Measurements from ENCODE around the gene PPP1R1B. TPM values are rescaled to one million over a fixed set of nuclear protein-coding genes. Genes with fewer than 3 reads are reported as not detected.

The PPP1R1B gene
- total and polyA plus RNA-seq, 9 of the 15 experiments (the other 6 are each of a cell fraction or from before 2014, with no cell fraction given), result 0.07 to 0.18 (median 0.10) TPM; not detected in 4

DNA sequence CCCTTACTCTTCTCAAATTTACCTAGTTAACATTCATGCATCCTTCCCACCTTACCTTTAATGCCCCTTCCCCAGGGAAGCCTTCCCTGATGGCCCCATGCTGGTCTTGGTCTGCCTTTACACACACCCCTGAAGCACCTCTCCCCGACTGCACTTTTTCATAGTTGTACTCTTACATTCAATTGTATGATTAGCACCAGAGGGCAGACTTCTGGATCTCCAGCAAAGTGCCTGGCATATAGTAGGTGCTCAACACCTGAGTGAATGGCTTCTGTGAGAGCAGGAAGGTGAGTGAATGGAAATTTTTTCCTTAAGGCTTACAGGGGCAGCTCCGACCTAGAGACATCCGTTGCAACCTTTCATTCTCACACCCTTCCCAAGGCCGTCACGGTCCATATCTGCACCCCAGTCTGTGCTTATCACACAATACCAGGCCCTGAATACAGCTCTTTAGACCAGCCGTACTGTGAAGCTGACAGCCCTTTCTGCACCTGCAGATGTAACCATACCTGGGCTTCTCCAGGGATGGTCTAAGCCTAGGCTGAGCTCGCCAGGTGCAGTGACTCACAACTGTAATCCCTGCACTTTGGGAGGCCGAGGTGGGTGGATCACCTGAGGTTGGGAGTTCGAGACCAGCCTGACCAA is 56.7 kb downstream of the PPP1R1B start (continued):
- TF ChIP-seq, protein P1, sequence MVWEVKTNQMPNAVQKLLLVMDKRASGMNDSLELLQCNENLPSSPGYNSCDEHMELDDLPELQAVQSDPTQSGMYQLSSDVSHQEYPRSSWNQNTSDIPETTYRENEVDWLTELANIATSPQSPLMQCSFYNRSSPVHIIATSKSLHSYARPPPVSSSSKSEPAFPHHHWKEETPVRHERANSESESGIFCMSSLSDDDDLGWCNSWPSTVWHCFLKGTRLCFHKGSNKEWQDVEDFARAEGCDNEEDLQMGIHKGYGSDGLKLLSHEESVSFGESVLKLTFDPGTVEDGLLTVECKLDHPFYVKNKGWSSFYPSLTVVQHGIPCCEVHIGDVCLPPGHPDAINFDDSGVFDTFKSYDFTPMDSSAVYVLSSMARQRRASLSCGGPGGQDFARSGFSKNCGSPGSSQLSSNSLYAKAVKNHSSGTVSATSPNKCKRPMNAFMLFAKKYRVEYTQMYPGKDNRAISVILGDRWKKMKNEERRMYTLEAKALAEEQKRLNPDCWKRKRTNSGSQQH (CRISPR knock-in tag; IDR thresholded peaks at IDR 0.05), result no peak
- no peak for TF ChIP-seq FOXJ2 (tag; IDR thresholded peaks at IDR 0.05)
- TF ChIP-seq, protein P2, sequence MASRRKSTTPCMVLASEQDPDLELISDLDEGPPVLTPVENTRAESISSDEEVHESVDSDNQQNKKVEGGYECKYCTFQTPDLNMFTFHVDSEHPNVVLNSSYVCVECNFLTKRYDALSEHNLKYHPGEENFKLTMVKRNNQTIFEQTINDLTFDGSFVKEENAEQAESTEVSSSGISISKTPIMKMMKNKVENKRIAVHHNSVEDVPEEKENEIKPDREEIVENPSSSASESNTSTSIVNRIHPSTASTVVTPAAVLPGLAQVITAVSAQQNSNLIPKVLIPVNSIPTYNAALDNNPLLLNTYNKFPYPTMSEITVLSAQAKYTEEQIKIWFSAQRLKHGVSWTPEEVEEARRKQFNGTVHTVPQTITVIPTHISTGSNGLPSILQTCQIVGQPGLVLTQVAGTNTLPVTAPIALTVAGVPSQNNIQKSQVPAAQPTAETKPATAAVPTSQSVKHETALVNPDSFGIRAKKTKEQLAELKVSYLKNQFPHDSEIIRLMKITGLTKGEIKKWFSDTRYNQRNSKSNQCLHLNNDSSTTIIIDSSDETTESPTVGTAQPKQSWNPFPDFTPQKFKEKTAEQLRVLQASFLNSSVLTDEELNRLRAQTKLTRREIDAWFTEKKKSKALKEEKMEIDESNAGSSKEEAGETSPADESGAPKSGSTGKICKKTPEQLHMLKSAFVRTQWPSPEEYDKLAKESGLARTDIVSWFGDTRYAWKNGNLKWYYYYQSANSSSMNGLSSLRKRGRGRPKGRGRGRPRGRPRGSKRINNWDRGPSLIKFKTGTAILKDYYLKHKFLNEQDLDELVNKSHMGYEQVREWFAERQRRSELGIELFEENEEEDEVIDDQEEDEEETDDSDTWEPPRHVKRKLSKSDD (conservative IDR thresholded peaks at IDR 0.05; ENCODE audit: low read length), result no peak
- 0 out of 2 replicates have a peak, but pooled peaks have one; percentile 14 for TF ChIP-seq CREB1 (IDR thresholded peaks at IDR 0.05)
- TF ChIP-seq CREB1 (CRISPR knock-in tag; IDR thresholded peaks at IDR 0.05), result no peak
- TF ChIP-seq, protein P3, sequence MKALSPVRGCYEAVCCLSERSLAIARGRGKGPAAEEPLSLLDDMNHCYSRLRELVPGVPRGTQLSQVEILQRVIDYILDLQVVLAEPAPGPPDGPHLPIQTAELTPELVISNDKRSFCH (CRISPR knock-in tag; IDR thresholded peaks at IDR 0.05), result no peak
- TF ChIP-seq, protein P3 (tag; IDR thresholded peaks at IDR 0.05), result no peak
- TF ChIP-seq ARID1B (IDR thresholded peaks at IDR 0.05), result peak; percentile 91
- no peak for TF ChIP-seq TBL1XR1 (IDR thresholded peaks at IDR 0.05; ENCODE audit: low read length in 2 of 2)
- TF ChIP-seq RBM14 (IDR thresholded peaks at IDR 0.05; ENCODE audit: borderline replicate concordance, insufficient read depth, low read depth, low read length), result no peak
- peak; percentile 83 for TF ChIP-seq TEAD4 (IDR thresholded peaks at IDR 0.05; ENCODE audit: low read length)
- no peak for TF ChIP-seq TEAD4 (CRISPR knock-in tag; IDR thresholded peaks at IDR 0.05; ENCODE audit: borderline replicate concordance)
- TF ChIP-seq STAT5A (IDR thresholded peaks at IDR 0.05; ENCODE audit: borderline replicate concordance, low read length), result peak; percentile 57; the same call in 1 of the 2 replicates
- peak; percentile 93 for TF ChIP-seq CBFA2T3 (IDR thresholded peaks at IDR 0.05)
- no peak for TF ChIP-seq ZNF431 (CRISPR knock-in tag; IDR thresholded peaks at IDR 0.05)
- 0 out of 2 replicates have a peak, but pooled peaks have one; percentile 12 for TF ChIP-seq BCOR (IDR thresholded peaks at IDR 0.05)
- TF ChIP-seq, protein P4, sequence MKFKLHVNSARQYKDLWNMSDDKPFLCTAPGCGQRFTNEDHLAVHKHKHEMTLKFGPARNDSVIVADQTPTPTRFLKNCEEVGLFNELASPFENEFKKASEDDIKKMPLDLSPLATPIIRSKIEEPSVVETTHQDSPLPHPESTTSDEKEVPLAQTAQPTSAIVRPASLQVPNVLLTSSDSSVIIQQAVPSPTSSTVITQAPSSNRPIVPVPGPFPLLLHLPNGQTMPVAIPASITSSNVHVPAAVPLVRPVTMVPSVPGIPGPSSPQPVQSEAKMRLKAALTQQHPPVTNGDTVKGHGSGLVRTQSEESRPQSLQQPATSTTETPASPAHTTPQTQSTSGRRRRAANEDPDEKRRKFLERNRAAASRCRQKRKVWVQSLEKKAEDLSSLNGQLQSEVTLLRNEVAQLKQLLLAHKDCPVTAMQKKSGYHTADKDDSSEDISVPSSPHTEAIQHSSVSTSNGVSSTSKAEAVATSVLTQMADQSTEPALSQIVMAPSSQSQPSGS (CRISPR knock-in tag; IDR thresholded peaks at IDR 0.05), result no peak
- TF ChIP-seq, protein P5, sequence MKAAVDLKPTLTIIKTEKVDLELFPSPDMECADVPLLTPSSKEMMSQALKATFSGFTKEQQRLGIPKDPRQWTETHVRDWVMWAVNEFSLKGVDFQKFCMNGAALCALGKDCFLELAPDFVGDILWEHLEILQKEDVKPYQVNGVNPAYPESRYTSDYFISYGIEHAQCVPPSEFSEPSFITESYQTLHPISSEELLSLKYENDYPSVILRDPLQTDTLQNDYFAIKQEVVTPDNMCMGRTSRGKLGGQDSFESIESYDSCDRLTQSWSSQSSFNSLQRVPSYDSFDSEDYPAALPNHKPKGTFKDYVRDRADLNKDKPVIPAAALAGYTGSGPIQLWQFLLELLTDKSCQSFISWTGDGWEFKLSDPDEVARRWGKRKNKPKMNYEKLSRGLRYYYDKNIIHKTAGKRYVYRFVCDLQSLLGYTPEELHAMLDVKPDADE (conservative IDR thresholded peaks at IDR 0.05; ENCODE audit: control insufficient read depth, low read depth, low read length), result 0 out of 2 replicates have a peak, but pooled peaks have one; percentile 48
- no peak for TF ChIP-seq ZC3H4 (CRISPR knock-in tag; IDR thresholded peaks at IDR 0.05; ENCODE audit: borderline replicate concordance)
- TF ChIP-seq PCBP1 (IDR thresholded peaks at IDR 0.05; ENCODE audit: low read depth, low read length, poor library complexity, severe bottlenecking), result no peak
- no peak for TF ChIP-seq RBM25 (IDR thresholded peaks at IDR 0.05; ENCODE audit: low read depth, low read length, severe bottlenecking)
- no peak for TF ChIP-seq ADNP (tag; IDR thresholded peaks at IDR 0.05)
